ENCODE measurements around the gene TPM2. TPM values are rescaled to one million over a fixed set of nuclear protein-coding genes. Genes with fewer than 3 reads are reported as not detected.

The TPM2 gene
- total and polyA plus RNA-seq, 9 of the 15 experiments (the other 6 are each of a cell fraction or from before 2014, with no cell fraction given), result 0.28 to 16.1 (median 4.5) TPM

DNA sequence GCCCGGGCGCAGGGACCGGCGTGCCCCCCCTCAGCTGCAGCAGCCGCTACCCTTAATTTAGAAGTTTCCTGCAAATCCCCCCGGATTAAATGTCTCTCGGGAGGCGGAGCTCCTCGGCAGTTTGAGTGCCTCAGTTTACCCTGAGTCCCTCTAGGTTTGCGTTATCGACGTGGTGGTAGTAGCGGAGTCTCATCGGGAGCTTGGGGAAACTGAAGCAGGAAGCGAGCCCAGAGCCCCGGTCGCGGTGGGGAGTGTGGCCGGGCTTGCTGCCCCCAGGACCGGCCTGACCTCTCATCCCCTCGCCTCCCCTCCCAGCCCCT lies 529 bp upstream of the TPM2 start:
- Histone ChIP-seq H3K9me1 (ENCODE audit: control insufficient read depth, insufficient read depth, low read length) (no peaks in the 10 kb centered on the region), H3K27me3 (ENCODE audit: control insufficient read depth in 2 of 2, insufficient read depth in 2 of 2, low read length in 2 of 2) (no peaks in the 10 kb centered on the region), H3K27ac (ENCODE audit: extremely low read depth, low read depth, low read length) (peak overlapping the region; percentile 86; the same call in 1 of the 3 replicates), H2AFZ (ENCODE audit: low read depth, low read length) (peak overlapping the region; percentile 91; the same call in 1 of the 2 replicates), H4K20me1 (replicated peaks; ENCODE audit: control insufficient read depth, insufficient read depth, low read length) (no peaks in the 10 kb centered on the region), H3K4me3 (peak overlapping the region; percentile 72), H3K4me1 (replicated peaks in 1 of 2; ENCODE audit: control insufficient read depth in 2 of 2, insufficient read depth in 2 of 2, low read length in 2 of 2) (peaks cover 12 to 23% of the 10 kb centered on the region in 2 experiments; a peak in 4 of 5 replicates), H3K9me3 (replicated peaks; ENCODE audit: control insufficient read depth, insufficient read depth, low read depth, low read length) (no peaks in the 10 kb centered on the region), H3K4me2 (ENCODE audit: insufficient read depth, low read length) (peak overlapping the region; percentile 66), H3K79me2 (ENCODE audit: control insufficient read depth, insufficient read depth, low read length) (no peaks in the 10 kb centered on the region), H3K36me3 (ENCODE audit: control insufficient read depth, insufficient read depth, low read length) (no peaks in the 10 kb centered on the region), H3K9ac (ENCODE audit: insufficient read depth in 1 of 2, low read depth in 2 of 2, low read length in 2 of 2) (peak overlapping the region; percentile 59 to 92)
- FAIRE-seq (no peak), ATAC-seq (no peak), DNase-seq (ENCODE audit: extremely low read depth in 1 of 4, low spot score in 3 of 4) (peak in 1 of 4 experiments; percentile 17)
- 1% methylated on average over 9 of the region's 21 CpGs for WGBS (ENCODE audit: insufficient coverage, low coverage, missing lambda C conversion rate)
- TSS peak; percentile 42 for BruUV-seq (replicated peaks)
- in situ Hi-C loops (cut with MboI) (no loop called here), intact Hi-C loops (cut with micrococcal nuclease) (no loop called here)
- CTCF ChIA-PET (ENCODE audit: low intra/inter-chr PET ratio), result no interaction called here
- POLR2A ChIA-PET, result interaction anchor here (0.8 to 1.5 kb wide), 4 partner anchors 10 to 36 kb away, joined by 3 to 10 read pairs (median 3); no protein-coding TSS in a partner anchor
- no peak for TF ChIP-seq PRPF4 (IDR thresholded peaks at IDR 0.05; ENCODE audit: insufficient read depth, low read depth, low read length, poor library complexity, severe bottlenecking)
- TF ChIP-seq, protein P1, sequence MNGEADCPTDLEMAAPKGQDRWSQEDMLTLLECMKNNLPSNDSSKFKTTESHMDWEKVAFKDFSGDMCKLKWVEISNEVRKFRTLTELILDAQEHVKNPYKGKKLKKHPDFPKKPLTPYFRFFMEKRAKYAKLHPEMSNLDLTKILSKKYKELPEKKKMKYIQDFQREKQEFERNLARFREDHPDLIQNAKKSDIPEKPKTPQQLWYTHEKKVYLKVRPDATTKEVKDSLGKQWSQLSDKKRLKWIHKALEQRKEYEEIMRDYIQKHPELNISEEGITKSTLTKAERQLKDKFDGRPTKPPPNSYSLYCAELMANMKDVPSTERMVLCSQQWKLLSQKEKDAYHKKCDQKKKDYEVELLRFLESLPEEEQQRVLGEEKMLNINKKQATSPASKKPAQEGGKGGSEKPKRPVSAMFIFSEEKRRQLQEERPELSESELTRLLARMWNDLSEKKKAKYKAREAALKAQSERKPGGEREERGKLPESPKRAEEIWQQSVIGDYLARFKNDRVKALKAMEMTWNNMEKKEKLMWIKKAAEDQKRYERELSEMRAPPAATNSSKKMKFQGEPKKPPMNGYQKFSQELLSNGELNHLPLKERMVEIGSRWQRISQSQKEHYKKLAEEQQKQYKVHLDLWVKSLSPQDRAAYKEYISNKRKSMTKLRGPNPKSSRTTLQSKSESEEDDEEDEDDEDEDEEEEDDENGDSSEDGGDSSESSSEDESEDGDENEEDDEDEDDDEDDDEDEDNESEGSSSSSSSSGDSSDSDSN (IDR thresholded peaks at IDR 0.05; ENCODE audit: borderline replicate concordance in 1 of 2, low read depth in 2 of 2, low read length in 2 of 2), result 0 out of 4 replicates have a peak, but pooled peaks of 1 of the 2 experiments have one; percentile 5
- TF ChIP-seq KDM5B (IDR thresholded peaks at IDR 0.05; ENCODE audit: insufficient replicate concordance, low read depth, low read length), result peak; percentile 3
